Pancreas (tissue), 10 donors: ENCODE data around the gene EDN3. TPM values are rescaled to one million over a fixed set of nuclear protein-coding genes. Genes with fewer than 3 reads are reported as not detected.

Experiments
- ATAC-seq, 4 donors: fragments of 200-7000 bp; cut with Tn5 transposase; one replicate each; pipeline versions ENCODE4 v1.8.0 to v1.9.1; 2020; ENCODE audit warnings: mild to moderate bottlenecking in 4 of 4, moderate library complexity in 4 of 4
- DNase-seq, 6 donors: peaks; one replicate each; pipeline ENCODE4 v3.0.0-alpha.2; 2020
- FAIRE-seq: peaks from 2 replicates; lab custom pipeline; 2012; peaks lifted over from hg19 to GRCh38; lab: Jason Lieb, UNC
- H3K27ac ChIP-seq, 4 donors: fragments of 200-600 bp; sonication (generic); 1 replicate in 3 of 4; 2 replicates in 1 of 4; pipeline versions ENCODE4 v1.5.0 to v1.8.0; 2020
- H3K27me3 ChIP-seq, 4 donors: fragments of 200-600 bp; one replicate each; pipeline ENCODE4 v1.8.0; 2021
- H3K36me3 ChIP-seq, 3 donors: fragments of 200-600 bp; sonication (generic) in 1 of 3; one replicate each; pipeline versions ENCODE4 v1.5.0 to v1.8.0; 2020 to 2021
- H3K4me1 ChIP-seq, 3 donors: fragments of 200-600 bp; one replicate each; pipeline ENCODE4 v1.8.0; 2021
- H3K4me3 ChIP-seq, 4 donors: fragments of 200-600 bp; sonication (generic) in 2 of 4; one replicate each; pipeline versions ENCODE4 v1.5.0 to v1.8.0; 2020 to 2021
- H3K9me3 ChIP-seq, 4 donors: fragments of 200-600 bp; one replicate each; pipeline ENCODE4 v1.8.0; 2021
- CTCF ChIP-seq, 4 donors: fragments of 200-600 bp; sonication (generic) in 3 of 4; IDR thresholded peaks; one replicate each; pipeline versions ENCODE4 v1.5.0 to v1.8.0; 2021; ENCODE audit warnings: antibody characterized with exemption in 4 of 4
- WGBS, 2 donors: extraction: QIAGEN DNeasy Blood & Tissue Kit; methylation state at CpG; one replicate each; pipeline ENCODE4 v1.1.7; 2013; 5-methylcytosine and 5-hydroxymethylcytosine counted together
- intact Hi-C, 3 donors: fragments of 100-400 bp; cut with DNase I; formaldehyde crosslinking; loops; one replicate each; pipeline versions ENCODE4 v1.11.1 to v1.14.2; 2022
- polyA plus RNA-seq, 2 donors: library from polyadenylated mRNA; stranded (reverse); fragments of 200-250 nt; gene quantifications; one replicate each; pipeline ENCODE4 v1.2.3, GENCODE V29; 2013
- total RNA-seq, 6 donors: library from RNA; stranded (reverse); fragmentation: NEBNext Ultra II Directional in 4 of 6; extraction: Animal tissue kit (Norgen Biotek cat#: 25700) in 4 of 6; gene quantifications; one replicate each; pipeline versions ENCODE4 v1.2.1 to v1.2.4, GENCODE V29; 2021 to 2023
- donor health status: healthy with polysubstance abuse.
- donor health status: DM: no; HTN: no; CAD: no; lungs with moderate emphysema.
- donor health status: DM: no; HTN: no; CAD: no.
- donor health status: control.
- donor health status: control.
- donor health status: Bipolar disorder and iron deficiency.
- donor health status: DM: yes; HTN: yes; CAD: no.
- donor health status: DM: no; HTN: no; CAD: no.
- donor health status: DM: no; HTN: no; CAD: no.
- donor health status: DM: yes; HTN: yes; CAD: no.

The EDN3 gene
- total and polyA plus RNA-seq, 8 donors = 3.6 to 55.3 (median 5.4) TPM

- FAIRE-seq (no peak), DNase-seq (no peak), ATAC-seq (no peak)
- Histone ChIP-seq H3K4me3 (no peak overlapping the region), H3K9me3 (no peaks in the 10 kb centered on the region), H3K4me1 (peaks cover 0 to 6% (median 0%) of the 10 kb centered on the region in 3 donors), H3K27me3 (no peaks in the 10 kb centered on the region), H3K36me3 (no peaks in the 10 kb centered on the region), H3K27ac (no peak overlapping the region)
- 87 to 91% methylated on average over 10 of the region's 10 CpGs for WGBS, 2 donors
- intact Hi-C loops = no loop called here
- no peak for TF ChIP-seq CTCF (IDR thresholded peaks at IDR 0.05)
These were observed 20.0 kb downstream of the EDN3 start for GRCh38 chr20:59320426-59320825.

- H3K36me3 ChIP-seq = no peaks in the 10 kb centered on the region
- FAIRE-seq (no peak), ATAC-seq (no peak), DNase-seq (no peak)
- no peak overlapping the region for H3K27ac ChIP-seq
- peaks cover 0 to 6% (median 0%) of the 10 kb centered on the region in 3 donors for H3K4me1 ChIP-seq
- H3K4me3 ChIP-seq = no peak overlapping the region
- H3K27me3 ChIP-seq = no peaks in the 10 kb centered on the region
- TF ChIP-seq CTCF (IDR thresholded peaks at IDR 0.05) = no peak
- intact Hi-C loops = no loop called here
- no peaks in the 10 kb centered on the region for H3K9me3 ChIP-seq
- WGBS, 2 donors = 80 to 86% methylated on average over 16 of the region's 16 CpGs
These were observed 20.6 kb downstream of the EDN3 start for GRCh38 chr20:59320854-59321647.

DNA sequence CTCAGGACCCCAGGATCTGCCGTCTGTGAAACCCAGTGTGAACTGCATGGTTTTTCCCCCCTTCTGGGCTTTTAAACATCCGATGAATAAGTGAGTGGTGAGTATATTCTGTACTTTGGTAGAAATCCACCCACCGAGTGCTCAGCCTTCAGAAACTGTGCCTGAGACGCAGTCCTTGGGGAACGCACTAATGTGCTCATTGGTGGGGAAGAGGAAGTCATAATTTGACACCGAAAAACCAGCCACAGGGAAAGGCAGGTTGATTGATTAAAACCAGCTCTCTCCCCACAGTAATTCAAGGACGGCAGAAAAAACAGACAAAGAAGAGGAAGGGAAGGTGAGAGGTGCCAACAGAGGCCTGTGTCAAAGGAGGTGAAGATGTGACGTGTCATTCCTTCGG, 21.7 kb downstream of the EDN3 start:
- Histone ChIP-seq H3K27ac (no peak overlapping the region), H3K9me3 (no peaks in the 10 kb centered on the region), H3K4me1 (peaks cover 0 to 6% (median 0%) of the 10 kb centered on the region in 3 donors), H3K4me3 (no peak overlapping the region), H3K36me3 (no peaks in the 10 kb centered on the region), H3K27me3 (no peaks in the 10 kb centered on the region)
- no peak for FAIRE-seq
- intact Hi-C loops = no loop called here
- no peak for TF ChIP-seq CTCF (IDR thresholded peaks at IDR 0.05)
- DNase-seq = no peak
- peak in 1 of 4 donors; percentile 11 for ATAC-seq
- 34 to 46% methylated on average over 9 of the region's 9 CpGs for WGBS, 2 donors

- no peak for TF ChIP-seq CTCF (IDR thresholded peaks at IDR 0.05)
- no peaks in the 10 kb centered on the region for H3K9me3 ChIP-seq
- H3K36me3 ChIP-seq = no peaks in the 10 kb centered on the region
- 75 to 79% methylated on average over 17 of the region's 17 CpGs for WGBS, 2 donors
- H3K27ac ChIP-seq = no peak overlapping the region
- ATAC-seq = no peak
- peaks cover 0 to 3% (median 0%) of the 10 kb centered on the region in 3 donors for H3K4me1 ChIP-seq
- FAIRE-seq = no peak
- intact Hi-C loops = no loop called here
- H3K4me3 ChIP-seq = no peak overlapping the region
- H3K27me3 ChIP-seq = no peaks in the 10 kb centered on the region
- no peak for DNase-seq
These were observed 22.4 kb downstream of the EDN3 start for GRCh38 chr20:59322585-59323454.
